DOHH2 (cell line): ENCODE results near the gene FCGR2B.
"Not testable (repeated sequence)": the region's sequence is repeated elsewhere in the genome, so short reads cannot be mapped to it uniquely, and the experiment has no call there.

Experiments
- H3F3A ChIP-seq: fragments of 200-600 bp; sonication (generic), shearing (Covaris generic); 2 replicates; pipeline ENCODE4 v1.6.0; 2016; ENCODE audit warnings: antibody characterized with exemption, mild to moderate bottlenecking; ENCODE audit not compliant: control insufficient read depth, insufficient read depth
- H3K27ac ChIP-seq: fragments of 200-600 bp; sonication (generic); 2 replicates; pipeline ENCODE4 v1.5.1; 2014; ENCODE audit warnings: low read depth, mild to moderate bottlenecking, low read length, moderate library complexity
- H3K27me3 ChIP-seq: fragments of 200-600 bp; sonication (generic); 2 replicates; pipeline ENCODE4 v1.6.1; 2014; ENCODE audit warnings: mild to moderate bottlenecking, low read length, mixed read lengths; ENCODE audit not compliant: control insufficient read depth
- H3K36me3 ChIP-seq: fragments of 200-600 bp; sonication (generic); 2 replicates; pipeline ENCODE4 v1.6.1; 2014; ENCODE audit warnings: mild to moderate bottlenecking, low read length, moderate library complexity, mixed read lengths; ENCODE audit not compliant: control insufficient read depth
- H3K4me1 ChIP-seq: fragments of 200-600 bp; sonication (generic); 2 replicates; pipeline ENCODE4 v1.6.1; 2014; ENCODE audit warnings: mild to moderate bottlenecking, low read length, mixed read lengths; ENCODE audit not compliant: control insufficient read depth
- H3K4me2 ChIP-seq: fragments of 200-600 bp; sonication (generic); 2 replicates; pipeline ENCODE4 v1.6.0; 2014; ENCODE audit warnings: mild to moderate bottlenecking, low read length, moderate library complexity
- H3K4me3 ChIP-seq: fragments of 200-600 bp; sonication (generic); 2 replicates; pipeline ENCODE4 v1.5.1; 2014; ENCODE audit warnings: mild to moderate bottlenecking, low read length, mixed read lengths
- H3K79me2 ChIP-seq: fragments of 200-600 bp; sonication (generic); 2 replicates; pipeline ENCODE4 v1.6.1; 2014; ENCODE audit warnings: mild to moderate bottlenecking, low read length, mixed read lengths; ENCODE audit not compliant: control insufficient read depth
- H3K9me2 ChIP-seq: fragments of 200-600 bp; sonication (generic); replicated peaks from 2 replicates; pipeline ENCODE4 v1.6.1; 2014; ENCODE audit warnings: mild to moderate bottlenecking, low read length, mixed read lengths; ENCODE audit not compliant: control insufficient read depth
- H3K9me3 ChIP-seq: fragments of 200-600 bp; sonication (generic); 2 replicates; pipeline ENCODE4 v1.6.1; 2014; ENCODE audit warnings: antibody characterized with exemption, low read length, mixed read lengths; ENCODE audit not compliant: control insufficient read depth, insufficient read depth
- H4K20me1 ChIP-seq: fragments of 200-600 bp; sonication (generic); 2 replicates; pipeline ENCODE4 v1.6.0; 2014; ENCODE audit warnings: low read depth, mild to moderate bottlenecking, antibody characterized with exemption, low read length, moderate library complexity; ENCODE audit not compliant: control insufficient read depth, insufficient read depth
- EZH2phosphoT487 ChIP-seq: fragments of 200-600 bp; sonication (generic); IDR thresholded peaks from 2 replicates; pipeline ENCODE4 v1.6.1; 2017; ENCODE audit warnings: borderline replicate concordance, mild to moderate bottlenecking, antibody characterized with exemption, low read length, moderate library complexity, mixed read lengths
- TF ChIP-seq, protein P1 (sequence below): fragments of 200-600 bp; sonication (generic); IDR thresholded peaks from one replicate; pipeline ENCODE4 v1.5.1; 2014; ENCODE audit warnings: antibody characterized with exemption, mild to moderate bottlenecking, low read depth, low read length; ENCODE audit not compliant: poor library complexity, severe bottlenecking

FCGR2B gene

DNA sequence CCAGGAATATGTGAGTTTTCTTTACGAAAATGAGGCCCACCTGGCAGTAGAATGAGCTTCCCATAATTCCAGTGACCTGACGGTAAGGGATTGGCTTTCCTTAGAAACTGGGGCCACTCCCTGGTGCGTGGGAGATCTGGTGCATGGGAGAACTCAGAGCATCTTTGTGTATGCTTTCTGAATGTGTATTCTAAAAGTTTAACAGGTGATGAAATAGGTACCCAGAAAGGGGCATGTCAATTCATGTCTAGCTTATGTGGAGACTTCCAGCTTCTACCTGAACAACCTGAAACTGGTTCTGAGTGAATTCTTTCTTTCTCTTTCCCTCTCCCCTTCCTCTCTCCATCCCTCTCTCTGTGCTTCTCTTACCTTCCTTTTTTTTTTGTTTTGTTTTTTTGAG, 28.9 kb downstream of the FCGR2B start:
- Histone ChIP-seq H4K20me1 (no peaks in the 10 kb centered on the region), H3K79me2 (no peaks in the 10 kb centered on the region), H3K27ac (no peak overlapping the region), H3K4me2 (no peak overlapping the region), H3F3A (0 out of 2 replicates have a peak, but pooled peaks cover 5% of the 10 kb centered on the region), H3K4me1 (peaks cover 7% of the 10 kb centered on the region), H3K36me3 (no peaks in the 10 kb centered on the region), H3K9me2 (no peaks in the 10 kb centered on the region), H3K27me3 (no peaks in the 10 kb centered on the region), H3K9me3 (no peaks in the 10 kb centered on the region), H3K4me3 (no peak overlapping the region)
- TF ChIP-seq, protein P1, sequence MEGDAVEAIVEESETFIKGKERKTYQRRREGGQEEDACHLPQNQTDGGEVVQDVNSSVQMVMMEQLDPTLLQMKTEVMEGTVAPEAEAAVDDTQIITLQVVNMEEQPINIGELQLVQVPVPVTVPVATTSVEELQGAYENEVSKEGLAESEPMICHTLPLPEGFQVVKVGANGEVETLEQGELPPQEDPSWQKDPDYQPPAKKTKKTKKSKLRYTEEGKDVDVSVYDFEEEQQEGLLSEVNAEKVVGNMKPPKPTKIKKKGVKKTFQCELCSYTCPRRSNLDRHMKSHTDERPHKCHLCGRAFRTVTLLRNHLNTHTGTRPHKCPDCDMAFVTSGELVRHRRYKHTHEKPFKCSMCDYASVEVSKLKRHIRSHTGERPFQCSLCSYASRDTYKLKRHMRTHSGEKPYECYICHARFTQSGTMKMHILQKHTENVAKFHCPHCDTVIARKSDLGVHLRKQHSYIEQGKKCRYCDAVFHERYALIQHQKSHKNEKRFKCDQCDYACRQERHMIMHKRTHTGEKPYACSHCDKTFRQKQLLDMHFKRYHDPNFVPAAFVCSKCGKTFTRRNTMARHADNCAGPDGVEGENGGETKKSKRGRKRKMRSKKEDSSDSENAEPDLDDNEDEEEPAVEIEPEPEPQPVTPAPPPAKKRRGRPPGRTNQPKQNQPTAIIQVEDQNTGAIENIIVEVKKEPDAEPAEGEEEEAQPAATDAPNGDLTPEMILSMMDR, result no peak
- TF ChIP-seq EZH2phosphoT487, result no peak

DNA sequence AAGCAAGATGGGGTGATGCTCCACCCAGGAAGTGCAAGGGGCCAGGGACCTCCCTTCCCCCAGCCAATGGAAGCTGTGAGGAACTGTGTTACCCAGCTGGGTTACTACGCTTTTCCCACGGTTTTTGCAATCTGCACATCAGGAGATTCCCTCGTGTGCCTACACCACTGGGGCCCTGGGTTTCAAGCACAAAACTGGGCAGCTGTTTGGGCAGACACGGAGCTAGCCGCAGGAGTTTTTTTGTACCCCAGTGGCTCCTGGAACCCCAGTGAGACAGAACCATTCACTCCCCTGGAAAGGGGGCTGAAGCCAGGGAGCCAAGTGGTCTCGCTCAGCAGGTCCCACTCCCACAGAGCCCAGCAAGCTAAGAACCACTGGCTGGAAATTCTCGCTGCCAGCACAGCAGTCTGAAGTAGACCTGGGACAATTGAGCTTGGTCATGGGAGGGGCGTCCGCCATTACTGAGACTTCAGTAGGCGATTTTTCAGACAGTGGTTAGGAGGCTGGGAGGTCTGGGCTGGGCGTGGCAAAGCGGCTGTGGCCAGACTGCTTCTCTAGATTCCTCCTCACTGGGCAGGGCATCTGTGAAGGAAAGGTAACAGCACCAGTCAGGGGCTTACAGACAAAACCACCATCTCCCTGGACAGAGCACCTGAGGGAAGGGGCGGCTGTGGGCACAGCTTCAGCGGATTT, 30.2 kb downstream of the FCGR2B start:
- H3K4me1 ChIP-seq, H3K27ac ChIP-seq, H3K9me3 ChIP-seq, H3K36me3 ChIP-seq, H3K4me2 ChIP-seq, H3K4me3 ChIP-seq, H3K9me2 ChIP-seq, H3F3A ChIP-seq, H3K79me2 ChIP-seq, H4K20me1 ChIP-seq, H3K27me3 ChIP-seq: not testable (repeated sequence)

DNA sequence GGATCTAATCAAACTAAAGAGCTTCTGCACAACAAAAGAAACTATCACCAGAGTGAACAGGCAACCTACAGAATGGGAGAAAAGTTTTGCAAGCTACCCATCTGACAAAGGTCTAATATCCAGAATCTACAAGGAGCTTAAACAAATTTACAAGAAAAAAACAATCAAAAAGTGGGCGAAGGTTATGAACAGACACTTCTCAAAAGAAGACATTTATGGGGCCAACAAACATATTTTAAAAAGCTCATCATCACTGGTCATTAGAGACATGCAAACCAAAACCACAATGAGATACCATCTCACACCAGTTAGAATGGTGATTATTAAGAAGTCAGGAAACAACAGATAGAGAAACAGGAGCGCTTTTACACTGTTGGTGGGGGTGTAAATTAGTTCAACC, 35.4 kb downstream of the FCGR2B start:
- not testable (repeated sequence) for H3K27me3 ChIP-seq, H3F3A ChIP-seq, H3K4me2 ChIP-seq, H4K20me1 ChIP-seq, H3K9me2 ChIP-seq, H3K4me1 ChIP-seq, H3K4me3 ChIP-seq, H3K9me3 ChIP-seq, H3K27ac ChIP-seq, H3K79me2 ChIP-seq, H3K36me3 ChIP-seq

DNA sequence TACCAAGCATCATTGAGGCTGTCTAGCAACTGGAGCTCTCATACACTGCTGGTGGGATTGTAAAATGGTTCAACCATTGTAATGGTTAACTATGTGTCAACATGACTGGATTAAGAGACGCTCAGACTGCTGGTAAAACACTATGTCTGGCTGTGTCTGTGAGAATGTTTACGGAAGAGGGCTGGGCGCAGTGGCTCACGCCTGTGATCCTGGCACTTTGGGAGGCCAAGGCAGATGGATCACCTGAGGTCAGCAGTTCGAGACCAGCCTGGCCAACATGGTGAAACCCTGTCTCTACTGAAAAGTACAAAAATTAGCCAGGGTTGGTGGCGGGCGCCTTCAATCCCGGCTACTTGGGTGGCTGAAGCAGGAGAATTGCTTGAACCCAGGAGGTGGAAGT, 39.3 kb downstream of the FCGR2B start:
- H3K9me3 ChIP-seq, result no peaks in the 10 kb centered on the region
- H3K27me3 ChIP-seq, result no peaks in the 10 kb centered on the region
- TF ChIP-seq, protein P1, result no peak
- no peak for TF ChIP-seq EZH2phosphoT487
- H3K36me3 ChIP-seq, result peaks cover 2% of the 10 kb centered on the region
- H3F3A ChIP-seq, result peaks cover 30% of the 10 kb centered on the region
- no peaks in the 10 kb centered on the region for H3K9me2 ChIP-seq
- no peaks in the 10 kb centered on the region for H4K20me1 ChIP-seq
- H3K4me1 ChIP-seq, result peaks cover 38% of the 10 kb centered on the region
- no peak overlapping the region for H3K27ac ChIP-seq
- peaks cover 6% of the 10 kb centered on the region for H3K79me2 ChIP-seq
- H3K4me3 ChIP-seq, result no peak overlapping the region
- H3K4me2 ChIP-seq, result no peak overlapping the region
